WERI-Rb-1 (cell line): ENCODE data around the gene P4HB.

ENCODE experiments used
- DNase-seq: peaks from one replicate; pipeline ENCODE4 v3.0.0-alpha.2; 2020
- H3K27ac ChIP-seq: fragments of 250-450 bp; sonication (Bioruptor Pico); 2 replicates; pipeline ENCODE4 v1.5.1; 2020; ENCODE audit warnings: mild to moderate bottlenecking, moderate library complexity
- H3K27me3 ChIP-seq: fragments of 250-450 bp; sonication (Bioruptor Pico); 2 replicates; pipeline ENCODE4 v1.5.1; 2021; ENCODE audit warnings: mild to moderate bottlenecking, low read depth, moderate library complexity; ENCODE audit not compliant: insufficient read depth, severe bottlenecking
- H3K36me3 ChIP-seq: fragments of 250-450 bp; sonication (Bioruptor Pico); 2 replicates; pipeline ENCODE4 v1.5.1; 2020; ENCODE audit warnings: mild to moderate bottlenecking, moderate library complexity
- H3K4me3 ChIP-seq: 2 replicates; pipeline ENCODE4 v1.5.1; 2011; ENCODE audit warnings: low read depth, mild to moderate bottlenecking, control low read depth, low read length
- H3K9me3 ChIP-seq: fragments of 250-450 bp; sonication (Bioruptor Pico); 2 replicates; pipeline ENCODE4 v1.5.1; 2021; ENCODE audit warnings: mild to moderate bottlenecking, moderate library complexity; ENCODE audit not compliant: severe bottlenecking
- CTCF ChIP-seq: IDR thresholded peaks from 2 replicates; pipeline ENCODE4 v1.5.1; 2011; ENCODE audit warnings: low read depth, mild to moderate bottlenecking, control low read depth, inconsistent platforms, low read length

Gene P4HB

GRCh38 chr17:81807210-81807719 is 53.1 kb downstream of the P4HB start:
- no peaks in the 10 kb centered on the region for H3K36me3 ChIP-seq
- H3K27ac ChIP-seq: no peak overlapping the region
- no peak for DNase-seq
- peaks cover 9% of the 10 kb centered on the region for H3K9me3 ChIP-seq
- no peak overlapping the region for H3K4me3 ChIP-seq
- TF ChIP-seq CTCF: no peak
- peaks cover 5% of the 10 kb centered on the region for H3K27me3 ChIP-seq

GRCh38 chr17:81806461-81807209 is 53.7 kb downstream of the P4HB start:
- DNase-seq: peak; percentile 90
- Histone ChIP-seq H3K9me3 (peaks cover 9% of the 10 kb centered on the region), H3K4me3 (no peak overlapping the region), H3K27me3 (peaks cover 5% of the 10 kb centered on the region), H3K36me3 (no peaks in the 10 kb centered on the region), H3K27ac (no peak overlapping the region; the same call in 1 of the 2 replicates)
- peak; percentile 67 for TF ChIP-seq CTCF

GRCh38 chr17:81805707-81806460 is 54.5 kb downstream of the P4HB start:
- Histone ChIP-seq H3K27me3 (peaks cover 5% of the 10 kb centered on the region), H3K4me3 (no peak overlapping the region), H3K36me3 (no peaks in the 10 kb centered on the region), H3K27ac (no peak overlapping the region; the same call in 1 of the 2 replicates), H3K9me3 (peaks cover 13% of the 10 kb centered on the region)
- TF ChIP-seq CTCF: no peak
- DNase-seq: peak; percentile 20

GRCh38 chr17:81804559-81805399 is 55.6 kb downstream of the P4HB start:
- H3K36me3 ChIP-seq: no peaks in the 10 kb centered on the region
- H3K27ac ChIP-seq: no peak overlapping the region
- no peak for TF ChIP-seq CTCF
- H3K27me3 ChIP-seq: peaks cover 5% of the 10 kb centered on the region
- no peak overlapping the region for H3K4me3 ChIP-seq
- H3K9me3 ChIP-seq: peaks cover 14% of the 10 kb centered on the region
- no peak for DNase-seq

- TF ChIP-seq CTCF: no peak
- Histone ChIP-seq H3K9me3 (peaks cover 17% of the 10 kb centered on the region), H3K36me3 (no peaks in the 10 kb centered on the region), H3K4me3 (peak within 1 kb of the TSS; percentile 37), H3K27me3 (peaks cover 5% of the 10 kb centered on the region), H3K27ac (no peak within 1 kb of the TSS)
- DNase-seq: peak; percentile 36
These were observed 56.4 kb downstream of the P4HB start, which contains the start of gene GCGR for GRCh38 chr17:81803728-81804558. Gene GCGR, plus strand, starts transcription at chr17:81804150. Its CDS starts 4,869 bp downstream, at chr17:81809019.
